Naive B cell (primary cell): Measurements from ENCODE around the gene CFAP77. TPM values are rescaled to one million over a fixed set of nuclear protein-coding genes. Genes with fewer than 3 reads are reported as not detected.
A peak's percentile ranks its signal among the peaks of the same experiment; 100 is the strongest.

Experiments
- ATAC-seq, 2 donors: fragments of 150-1000 bp; cut with Tn5 transposase; 2 replicates each; pipeline ENCODE4 v1.10.0; 2021; ENCODE audit warnings: low read depth in 2 of 2, mild to moderate bottlenecking in 2 of 2, moderate library complexity in 2 of 2
- DNase-seq: peaks from one replicate; pipeline ENCODE4 v3.0.0; 2022
- H3K27ac Mint-ChIP-seq, 6 donors: one replicate each; pipeline ENCODE4 v1.8.0; 2020 to 2022; ENCODE audit warnings: mild to moderate bottlenecking in 6 of 6, mixed read lengths in 6 of 6, moderate library complexity in 5 of 6, inconsistent platforms in 2 of 6
- H3K27me3 Mint-ChIP-seq, 3 donors: one replicate each; pipeline ENCODE4 v1.8.0; 2021 to 2022; ENCODE audit warnings: mixed read lengths in 3 of 3, mild to moderate bottlenecking in 1 of 3
- H3K36me3 Mint-ChIP-seq, 2 donors: one replicate each; pipeline ENCODE4 v1.8.0; 2020 to 2022; ENCODE audit warnings: mixed read lengths in 2 of 2, inconsistent platforms in 1 of 2, mild to moderate bottlenecking in 1 of 2
- H3K4me1 Mint-ChIP-seq, 3 donors: one replicate each; pipeline ENCODE4 v1.8.0; 2020 to 2022; ENCODE audit warnings: mixed read lengths in 3 of 3, inconsistent platforms in 1 of 3, mild to moderate bottlenecking in 1 of 3, moderate library complexity in 1 of 3
- H3K4me3 Mint-ChIP-seq, 8 donors: one replicate each; pipeline ENCODE4 v1.8.0; 2020 to 2022; ENCODE audit warnings: mild to moderate bottlenecking in 8 of 8, mixed read lengths in 8 of 8, moderate library complexity in 8 of 8, inconsistent platforms in 2 of 8
- H3K9me3 Mint-ChIP-seq, 7 donors: one replicate each; pipeline ENCODE4 v1.8.0; 2020 to 2022; ENCODE audit warnings: mixed read lengths in 7 of 7, mild to moderate bottlenecking in 5 of 7, inconsistent platforms in 2 of 7, moderate library complexity in 1 of 7
- polyA plus RNA-seq, 6 donors: library from polyadenylated mRNA; unstranded; fragments of 300-500 nt; fragmentation: Illumina TruSeq; gene quantifications; one replicate each; pipeline ENCODE4 v1.2.3, GENCODE V29; 2021; ENCODE audit warnings: low read depth in 6 of 6

Gene CFAP77
- polyA plus RNA-seq, 6 donors from 2014 or later, result 0.16 TPM; not detected in 5

DNA sequence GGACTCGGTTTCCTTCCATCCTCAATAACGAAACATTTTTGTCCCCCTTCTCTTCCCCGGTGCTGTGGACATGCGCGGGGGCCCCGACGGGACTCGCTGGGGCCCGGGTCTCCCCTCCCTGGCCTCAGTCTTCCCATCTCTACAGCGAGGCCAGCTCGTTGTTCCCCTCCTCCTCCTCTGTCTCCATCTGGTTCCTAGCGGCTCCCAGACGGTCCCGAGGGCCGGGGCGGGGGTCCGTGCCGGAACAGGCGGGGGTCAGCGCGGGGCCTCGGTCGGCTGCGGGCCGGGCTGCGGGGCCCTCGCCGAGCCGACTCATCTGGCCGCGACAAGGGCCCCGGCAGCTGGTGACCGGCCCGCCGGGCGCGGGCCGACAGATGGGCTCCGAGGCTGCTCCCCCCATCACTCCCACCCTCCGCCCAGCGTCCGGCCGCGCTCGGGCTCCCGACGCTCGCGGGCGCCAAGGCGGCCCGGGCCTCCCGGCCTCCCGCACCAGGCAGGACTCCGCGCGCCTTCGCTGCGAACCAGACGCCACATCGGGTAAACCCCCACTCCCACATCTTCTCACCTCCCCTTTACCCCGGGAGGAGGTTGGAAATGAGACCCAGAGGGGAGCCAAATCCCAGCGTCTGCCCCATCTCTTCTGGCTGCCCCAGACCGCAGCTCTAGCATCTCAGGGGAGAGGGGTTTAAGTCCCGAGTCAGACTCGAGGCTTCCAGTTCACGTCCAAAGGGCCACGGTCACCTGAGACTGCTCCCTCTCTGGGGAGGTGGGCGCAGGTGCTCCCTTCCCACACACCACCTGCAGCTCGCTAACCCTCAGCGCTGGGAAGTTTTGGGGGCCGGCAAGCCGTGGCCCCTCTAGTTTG is 180.5 kb downstream of the CFAP77 start:
- Mint-ChIP-seq H3K27ac (peak overlapping the region in 4 of 6 donors; percentile 14 to 92 (median 70)), H3K36me3 (peaks cover 15 to 27% of the 10 kb centered on the region in 2 donors), H3K4me1 (peaks cover 23 to 42% (median 36%) of the 10 kb centered on the region in 3 donors), H3K4me3 (peak overlapping the region in 2 of 8 donors; percentile 51 to 85), H3K27me3 (peaks cover 32 to 83% (median 66%) of the 10 kb centered on the region in 3 donors), H3K9me3 (peaks cover 0 to 8% (median 0%) of the 10 kb centered on the region in 7 donors)
- DNase-seq, result no peak
- no peak for ATAC-seq

DNA sequence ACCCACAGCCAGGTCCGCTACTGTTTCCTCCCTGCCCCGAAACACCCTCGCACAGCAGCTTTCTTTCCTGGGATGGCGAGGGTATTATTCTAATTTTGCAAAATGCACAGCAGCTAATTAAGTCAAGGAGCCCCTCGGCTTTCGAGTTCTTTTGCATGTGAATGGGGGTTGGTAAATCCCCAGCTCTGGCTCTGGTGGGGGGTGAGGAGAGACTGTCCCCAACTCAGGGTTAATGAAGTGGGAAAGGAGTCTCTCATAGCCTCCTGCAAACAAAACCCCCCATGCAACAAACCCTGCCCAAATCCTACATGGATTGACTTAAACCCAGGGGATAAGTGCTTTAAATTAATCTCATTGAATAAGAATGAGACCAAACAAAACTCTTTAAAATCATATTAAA is 181.2 kb downstream of the CFAP77 start:
- Mint-ChIP-seq H3K4me3 (peak overlapping the region in 3 of 8 donors; percentile 50 to 85 (median 51)), H3K36me3 (peaks cover 22 to 31% of the 10 kb centered on the region in 2 donors), H3K4me1 (peaks cover 19 to 36% (median 29%) of the 10 kb centered on the region in 3 donors), H3K9me3 (peaks cover 0 to 5% (median 0%) of the 10 kb centered on the region in 7 donors), H3K27ac (peak overlapping the region in 2 of 6 donors; percentile 59 to 80), H3K27me3 (peaks cover 27 to 76% (median 60%) of the 10 kb centered on the region in 3 donors)
- no peak for ATAC-seq
- no peak for DNase-seq

DNA sequence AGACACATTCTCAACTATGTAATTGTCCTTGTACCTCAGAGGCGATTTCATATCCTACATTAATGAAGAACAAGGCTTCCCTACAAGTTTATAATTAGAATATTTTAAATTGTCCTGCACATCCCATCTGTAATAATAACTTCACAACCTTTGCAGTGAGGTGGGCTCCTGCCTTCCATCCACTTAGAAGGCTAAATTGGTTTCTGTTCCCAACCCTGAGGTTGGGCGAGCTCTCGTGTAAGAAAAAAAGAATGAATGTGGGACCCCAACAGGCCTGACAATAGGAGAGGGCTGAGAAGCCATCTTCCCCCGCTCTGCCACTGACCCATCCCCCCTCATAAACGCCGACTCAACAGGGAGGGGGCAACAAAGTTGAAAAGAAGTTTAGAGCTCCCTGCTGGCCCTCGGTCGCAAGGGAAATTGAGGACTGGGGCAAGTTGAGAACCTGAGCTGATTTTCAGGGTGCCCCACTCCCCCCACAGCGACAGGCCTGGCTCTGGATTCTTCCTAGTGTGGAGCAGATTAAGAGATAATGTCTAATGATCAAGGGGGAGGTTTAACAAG is 181.8 kb downstream of the CFAP77 start:
- H3K27ac Mint-ChIP-seq, result no peak overlapping the region
- peak overlapping the region in 1 of 8 donors; percentile 51 for H3K4me3 Mint-ChIP-seq

DNA sequence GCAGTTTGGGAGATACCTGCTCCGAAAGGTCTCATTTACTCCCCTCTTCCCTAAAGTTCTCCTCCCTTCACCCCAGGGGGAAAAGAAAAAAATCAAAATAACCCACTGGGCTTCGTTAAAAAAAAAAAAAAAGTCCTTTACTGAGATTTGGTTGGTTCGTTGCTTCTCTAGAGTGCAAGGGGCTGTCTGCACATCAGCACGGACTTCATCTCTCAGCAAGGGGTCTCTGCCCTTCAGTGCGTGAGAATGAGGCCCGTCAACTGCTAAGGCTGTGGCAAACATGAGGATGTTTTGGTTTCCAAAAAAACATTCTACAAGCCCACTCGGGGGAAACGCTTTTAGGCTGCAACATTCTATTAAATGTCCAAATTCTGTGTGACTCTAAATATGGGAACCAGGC is 182.4 kb downstream of the CFAP77 start:
- Mint-ChIP-seq H3K9me3 (peaks cover 0 to 4% (median 0%) of the 10 kb centered on the region in 7 donors), H3K4me3 (no peak overlapping the region), H3K27ac (no peak overlapping the region), H3K36me3 (peaks cover 28 to 38% of the 10 kb centered on the region in 2 donors), H3K27me3 (peaks cover 25 to 66% (median 56%) of the 10 kb centered on the region in 3 donors), H3K4me1 (peaks cover 13 to 32% (median 23%) of the 10 kb centered on the region in 3 donors)
- DNase-seq (no peak), ATAC-seq (no peak)

More for the DNA sequence above, 181.8 kb downstream of the CFAP77 start:
- Mint-ChIP-seq H3K4me1 (peaks cover 13 to 34% (median 23%) of the 10 kb centered on the region in 3 donors), H3K9me3 (peaks cover 0 to 4% (median 0%) of the 10 kb centered on the region in 7 donors), H3K27me3 (peaks cover 25 to 70% (median 56%) of the 10 kb centered on the region in 3 donors), H3K36me3 (peaks cover 27 to 37% of the 10 kb centered on the region in 2 donors)
- ATAC-seq (no peak), DNase-seq (no peak)

GRCh38 chr9:132594412-132594811 is 184.4 kb downstream of the CFAP77 start:
- H3K27me3 Mint-ChIP-seq, result peaks cover 20 to 48% (median 41%) of the 10 kb centered on the region in 3 donors
- no peak for DNase-seq
- H3K36me3 Mint-ChIP-seq, result peaks cover 30 to 38% of the 10 kb centered on the region in 2 donors
- H3K27ac Mint-ChIP-seq, result no peak overlapping the region
- ATAC-seq, result no peak
- peaks cover 9 to 27% (median 17%) of the 10 kb centered on the region in 3 donors for H3K4me1 Mint-ChIP-seq
- H3K9me3 Mint-ChIP-seq, result no peaks in the 10 kb centered on the region
- H3K4me3 Mint-ChIP-seq, result no peak overlapping the region

GRCh38 chr9:132595319-132595718 is 185.3 kb downstream of the CFAP77 start:
- Mint-ChIP-seq H3K27ac (no peak overlapping the region), H3K27me3 (peaks cover 20 to 39% (median 31%) of the 10 kb centered on the region in 3 donors), H3K4me3 (no peak overlapping the region), H3K36me3 (peaks cover 39 to 47% of the 10 kb centered on the region in 2 donors), H3K4me1 (peaks cover 9 to 19% (median 14%) of the 10 kb centered on the region in 3 donors), H3K9me3 (no peaks in the 10 kb centered on the region)
- no peak for ATAC-seq
- no peak for DNase-seq

DNA sequence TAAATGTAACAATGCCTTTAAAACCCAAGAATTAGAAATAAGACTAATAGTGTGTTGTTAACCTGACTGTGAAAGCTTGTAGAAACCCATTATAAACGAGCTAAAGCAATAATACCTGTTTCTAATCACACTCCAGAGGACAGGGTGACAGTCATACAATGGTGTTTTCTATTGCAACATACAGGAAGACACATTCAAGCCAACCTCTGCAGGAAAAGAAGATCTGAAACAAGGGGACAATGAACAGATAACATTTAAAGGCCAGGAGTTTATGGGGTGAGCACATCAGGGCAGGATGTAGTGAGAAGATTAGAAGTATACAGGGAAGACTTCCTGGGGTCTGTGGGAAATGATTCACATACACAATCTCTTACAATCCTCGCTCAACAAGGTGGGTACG is 186.2 kb downstream of the CFAP77 start:
- Mint-ChIP-seq H3K36me3 (peaks cover 46 to 56% of the 10 kb centered on the region in 2 donors), H3K4me3 (no peak overlapping the region), H3K9me3 (no peaks in the 10 kb centered on the region), H3K27ac (no peak overlapping the region), H3K27me3 (peaks cover 15 to 31% (median 23%) of the 10 kb centered on the region in 3 donors), H3K4me1 (peaks cover 4 to 11% (median 9%) of the 10 kb centered on the region in 3 donors)
- DNase-seq (no peak), ATAC-seq (no peak)

GRCh38 chr9:132597073-132597775 is 187.2 kb downstream of the CFAP77 start:
- no peak for ATAC-seq
- no peak overlapping the region for H3K27ac Mint-ChIP-seq
- H3K4me3 Mint-ChIP-seq, result no peak overlapping the region
- H3K27me3 Mint-ChIP-seq, result peaks cover 6 to 20% (median 12%) of the 10 kb centered on the region in 3 donors
- peaks cover 0 to 10% (median 3%) of the 10 kb centered on the region in 3 donors for H3K4me1 Mint-ChIP-seq
- peaks cover 52 to 65% of the 10 kb centered on the region in 2 donors for H3K36me3 Mint-ChIP-seq
- no peak for DNase-seq
- H3K9me3 Mint-ChIP-seq, result no peaks in the 10 kb centered on the region

GRCh38 chr9:132600326-132600984 is 190.4 kb downstream of the CFAP77 start:
- Mint-ChIP-seq H3K9me3 (no peaks in the 10 kb centered on the region), H3K36me3 (peaks cover 39 to 77% of the 10 kb centered on the region in 2 donors), H3K4me1 (peaks cover 0 to 4% (median 3%) of the 10 kb centered on the region in 3 donors), H3K27me3 (no peaks in the 10 kb centered on the region), H3K4me3 (no peak overlapping the region), H3K27ac (no peak overlapping the region)
- DNase-seq (no peak), ATAC-seq (no peak)

- ATAC-seq, result no peak
- peaks cover 35 to 76% of the 10 kb centered on the region in 2 donors for H3K36me3 Mint-ChIP-seq
- H3K4me1 Mint-ChIP-seq, result peaks cover 0 to 3% (median 0%) of the 10 kb centered on the region in 3 donors
- no peaks in the 10 kb centered on the region for H3K9me3 Mint-ChIP-seq
- H3K27ac Mint-ChIP-seq, result no peak overlapping the region
- no peak overlapping the region for H3K4me3 Mint-ChIP-seq
- no peaks in the 10 kb centered on the region for H3K27me3 Mint-ChIP-seq
- DNase-seq, result no peak
Observed at GRCh38 chr9:132602207-132602606, 192.2 kb downstream of the CFAP77 start.

GRCh38 chr9:132605387-132605786 is 195.4 kb downstream of the CFAP77 start:
- no peak for DNase-seq
- no peak for ATAC-seq
- no peak overlapping the region for H3K4me3 Mint-ChIP-seq
- no peaks in the 10 kb centered on the region for H3K27me3 Mint-ChIP-seq
- no peaks in the 10 kb centered on the region for H3K4me1 Mint-ChIP-seq
- H3K27ac Mint-ChIP-seq, result peak overlapping the region in 1 of 6 donors; percentile 47
- peaks cover 39 to 69% of the 10 kb centered on the region in 2 donors for H3K36me3 Mint-ChIP-seq
- no peaks in the 10 kb centered on the region for H3K9me3 Mint-ChIP-seq

DNA sequence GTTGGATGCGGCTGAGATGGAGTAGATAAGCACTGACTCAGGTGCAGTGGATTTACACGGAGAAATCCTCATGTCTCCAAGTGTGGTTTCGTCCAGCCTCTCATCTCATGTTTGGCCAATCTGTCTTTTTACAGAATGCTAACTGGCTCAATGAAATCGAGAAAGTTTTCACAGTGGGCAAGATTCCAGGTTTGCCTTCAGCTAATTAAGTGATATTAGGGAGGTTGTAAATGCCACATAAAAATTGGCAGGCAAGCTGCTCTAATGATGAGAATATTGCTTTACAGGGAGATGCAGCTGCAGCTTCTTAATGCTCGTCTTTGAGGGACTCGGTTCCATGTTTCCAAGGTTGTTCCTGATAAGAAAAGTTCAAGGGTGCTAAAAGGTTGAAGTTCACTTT is 196.1 kb downstream of the CFAP77 start:
- H3K36me3 Mint-ChIP-seq, result peaks cover 40 to 69% of the 10 kb centered on the region in 2 donors
- ATAC-seq (no peak), DNase-seq (no peak)
- H3K27me3 Mint-ChIP-seq, result no peaks in the 10 kb centered on the region
- no peaks in the 10 kb centered on the region for H3K9me3 Mint-ChIP-seq
- no peaks in the 10 kb centered on the region for H3K4me1 Mint-ChIP-seq
- H3K27ac Mint-ChIP-seq, result no peak overlapping the region
- H3K4me3 Mint-ChIP-seq, result no peak overlapping the region

GRCh38 chr9:132609184-132609583 is 199.2 kb downstream of the CFAP77 start:
- H3K27me3 Mint-ChIP-seq, result no peaks in the 10 kb centered on the region
- ATAC-seq (no peak), DNase-seq (no peak)
- no peaks in the 10 kb centered on the region for H3K9me3 Mint-ChIP-seq
- H3K36me3 Mint-ChIP-seq, result peaks cover 48 to 53% of the 10 kb centered on the region in 2 donors
- H3K4me1 Mint-ChIP-seq, result no peaks in the 10 kb centered on the region
- no peak overlapping the region for H3K4me3 Mint-ChIP-seq
- no peak overlapping the region for H3K27ac Mint-ChIP-seq
